Measurements from ENCODE around the gene ODAD4.
A peak's percentile ranks its signal among the peaks of the same experiment; 100 is the strongest.
"Not testable (repeated sequence)": the region's sequence is repeated elsewhere in the genome, so short reads cannot be mapped to it uniquely, and the experiment has no call there.

ODAD4 gene

DNA sequence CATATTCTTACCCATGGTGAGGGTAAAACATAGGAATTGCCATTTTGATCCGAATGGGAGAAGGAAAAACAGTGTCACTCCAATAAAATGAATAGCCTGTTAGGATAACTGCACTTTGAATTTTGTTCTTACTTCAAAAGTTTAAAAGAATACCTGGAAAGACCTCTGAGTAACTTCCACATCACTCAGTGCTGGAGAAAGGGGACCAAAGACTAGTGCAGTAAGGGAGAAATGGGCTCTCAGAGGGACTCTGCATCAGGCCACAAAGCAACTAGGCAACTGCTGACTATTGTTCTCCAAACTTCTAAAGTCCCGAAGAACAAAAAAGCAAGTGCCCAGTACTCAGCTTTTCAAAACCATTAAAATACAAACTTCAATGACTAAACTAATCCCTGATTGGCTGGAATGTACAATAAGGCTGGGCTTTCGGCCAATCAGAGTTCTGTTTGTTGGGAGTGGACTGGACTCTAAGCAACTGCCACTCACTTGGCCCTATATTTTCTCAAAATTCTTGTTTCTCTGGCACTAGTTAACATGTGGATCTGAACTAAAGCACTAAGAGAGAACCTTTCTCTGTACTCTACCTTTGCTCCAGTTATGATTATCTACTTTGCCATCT lies 80.6 kb downstream of the ODAD4 start:
- Histone ChIP-seq H3K9ac (no peak overlapping the region), H3K79me2 (peaks cover 92% of the 10 kb centered on the region), H3K4me1 (peaks cover 17% of the 10 kb centered on the region), H3K27me3 (ENCODE audit: control insufficient read depth, insufficient read depth, low read length) (no peaks in the 10 kb centered on the region), H3K27ac (no peak overlapping the region), H3K4me3 (ENCODE audit: low read depth, low read length) (no peak overlapping the region), H2AFZ (no peak overlapping the region), H3K4me2 (ENCODE audit: low read length) (peak overlapping the region; percentile 31), H3K36me3 (ENCODE audit: control insufficient read depth, insufficient read depth, low read length) (no peaks in the 10 kb centered on the region), H3K9me3 (ENCODE audit: control insufficient read depth, low read length) (no peaks in the 10 kb centered on the region)
- TF ChIP-seq, protein P1, sequence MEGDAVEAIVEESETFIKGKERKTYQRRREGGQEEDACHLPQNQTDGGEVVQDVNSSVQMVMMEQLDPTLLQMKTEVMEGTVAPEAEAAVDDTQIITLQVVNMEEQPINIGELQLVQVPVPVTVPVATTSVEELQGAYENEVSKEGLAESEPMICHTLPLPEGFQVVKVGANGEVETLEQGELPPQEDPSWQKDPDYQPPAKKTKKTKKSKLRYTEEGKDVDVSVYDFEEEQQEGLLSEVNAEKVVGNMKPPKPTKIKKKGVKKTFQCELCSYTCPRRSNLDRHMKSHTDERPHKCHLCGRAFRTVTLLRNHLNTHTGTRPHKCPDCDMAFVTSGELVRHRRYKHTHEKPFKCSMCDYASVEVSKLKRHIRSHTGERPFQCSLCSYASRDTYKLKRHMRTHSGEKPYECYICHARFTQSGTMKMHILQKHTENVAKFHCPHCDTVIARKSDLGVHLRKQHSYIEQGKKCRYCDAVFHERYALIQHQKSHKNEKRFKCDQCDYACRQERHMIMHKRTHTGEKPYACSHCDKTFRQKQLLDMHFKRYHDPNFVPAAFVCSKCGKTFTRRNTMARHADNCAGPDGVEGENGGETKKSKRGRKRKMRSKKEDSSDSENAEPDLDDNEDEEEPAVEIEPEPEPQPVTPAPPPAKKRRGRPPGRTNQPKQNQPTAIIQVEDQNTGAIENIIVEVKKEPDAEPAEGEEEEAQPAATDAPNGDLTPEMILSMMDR (IDR thresholded peaks at IDR 0.05) = no peak

DNA sequence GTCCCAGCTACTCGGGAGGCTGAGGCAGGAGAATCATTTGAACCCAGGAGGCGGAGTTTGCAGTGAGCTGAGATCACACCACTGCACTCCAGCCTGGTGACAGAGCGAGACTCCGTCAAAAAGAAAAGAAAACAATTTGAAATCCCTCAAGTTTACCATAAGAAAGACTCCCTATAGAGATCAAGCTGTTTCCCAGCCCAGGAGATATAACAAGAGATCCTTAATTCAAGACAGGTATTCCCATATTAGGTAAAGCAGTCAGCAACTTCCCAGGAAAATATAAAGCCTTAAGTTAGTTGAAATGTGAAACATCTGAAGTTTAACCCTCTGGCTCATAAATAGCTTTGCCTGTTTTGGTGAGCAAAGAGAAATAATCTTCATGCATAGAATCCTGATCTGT lies 81.9 kb downstream of the ODAD4 start:
- Histone ChIP-seq H3K79me2 (peaks cover 93% of the 10 kb centered on the region), H3K4me1 (peaks cover 19% of the 10 kb centered on the region)
- H3K36me3 ChIP-seq (ENCODE audit: control insufficient read depth, insufficient read depth, low read length); H3K9ac ChIP-seq; H3K9me3 ChIP-seq (ENCODE audit: control insufficient read depth, low read length); H3K27me3 ChIP-seq (ENCODE audit: control insufficient read depth, insufficient read depth, low read length); H3K4me2 ChIP-seq (ENCODE audit: low read length); H3K4me3 ChIP-seq (ENCODE audit: low read depth, low read length); H2AFZ ChIP-seq; H3K27ac ChIP-seq: not testable (repeated sequence)

DNA sequence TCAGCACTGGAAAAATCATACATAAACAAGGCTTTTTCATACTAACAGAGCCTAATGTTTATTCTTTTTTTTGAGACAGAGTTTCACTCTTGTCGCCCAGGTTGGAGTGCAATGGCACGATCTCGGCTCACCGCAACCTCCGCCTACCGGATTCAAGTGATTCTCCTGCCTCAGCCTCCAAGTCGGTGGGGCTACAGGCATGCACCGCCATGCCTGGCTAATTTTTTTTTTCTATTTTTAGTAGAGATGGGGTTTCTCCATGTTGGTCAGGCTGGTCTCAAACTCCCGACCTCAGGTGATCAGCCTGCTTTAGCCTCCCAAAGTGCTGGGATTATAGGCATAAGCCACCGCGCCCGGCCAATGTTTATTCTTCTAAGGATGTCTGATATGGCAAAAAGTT lies 83.3 kb downstream of the ODAD4 start:
- not testable (repeated sequence) for H3K4me3 ChIP-seq (ENCODE audit: low read depth, low read length); H3K4me2 ChIP-seq (ENCODE audit: low read length); H2AFZ ChIP-seq; H3K27ac ChIP-seq; H3K27me3 ChIP-seq (ENCODE audit: control insufficient read depth, insufficient read depth, low read length); H3K9ac ChIP-seq; H3K9me3 ChIP-seq (ENCODE audit: control insufficient read depth, low read length); H3K36me3 ChIP-seq (ENCODE audit: control insufficient read depth, insufficient read depth, low read length)
- Histone ChIP-seq H3K79me2 (peaks cover 84% of the 10 kb centered on the region), H3K4me1 (peaks cover 19% of the 10 kb centered on the region)

Measured in parathyroid adenoma (tissue), 2 donors.